ENCODE measurements around the gene CUX1.

The CUX1 gene

DNA sequence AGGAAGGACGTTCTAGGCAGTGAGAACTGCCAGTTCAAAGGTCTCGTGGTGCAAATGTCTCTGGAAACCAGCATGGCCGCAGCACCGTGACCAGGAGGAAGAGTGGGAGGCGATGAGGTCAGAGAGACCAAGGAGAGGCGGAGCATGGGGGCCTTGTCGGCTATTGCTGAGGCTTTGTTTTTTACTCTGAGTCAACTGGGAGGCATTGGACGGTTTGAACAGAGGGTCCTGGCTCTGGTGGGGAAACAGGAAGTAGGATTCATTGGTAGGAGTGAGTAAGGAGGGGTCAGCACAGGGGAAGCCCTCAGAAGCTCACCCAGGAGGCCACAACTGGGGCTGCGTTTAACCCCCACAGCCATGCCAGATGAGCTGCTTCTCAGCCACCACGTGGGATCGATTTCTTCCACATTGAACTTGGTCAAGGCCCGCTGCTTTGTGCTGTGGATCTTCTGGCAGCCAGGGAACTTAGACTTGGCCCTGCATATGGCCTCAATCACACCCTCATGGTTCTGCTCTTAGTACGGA lies 447.0 kb downstream of the CUX1 start:
- no peaks in the 10 kb centered on the region for H3K27me3 Mint-ChIP-seq
- peaks cover 9% of the 10 kb centered on the region for H3K4me1 Mint-ChIP-seq (ENCODE audit: low read depth)
- H3K36me3 Mint-ChIP-seq (ENCODE audit: low read depth), result no peaks in the 10 kb centered on the region
- intact Hi-C loops (cut with micrococcal nuclease), result no loop called here
- peak overlapping the region; percentile 23 for H3K27ac Mint-ChIP-seq
- no peaks in the 10 kb centered on the region for H3K9me3 Mint-ChIP-seq
- H3K4me3 Mint-ChIP-seq, result no peak overlapping the region

GRCh38 chr7:102266541-102266940 lies 449.1 kb downstream of the CUX1 start:
- Mint-ChIP-seq H3K36me3 (ENCODE audit: low read depth) (no peaks in the 10 kb centered on the region), H3K27me3 (no peaks in the 10 kb centered on the region), H3K9me3 (no peaks in the 10 kb centered on the region), H3K4me3 (no peak overlapping the region), H3K27ac (no peak overlapping the region), H3K4me1 (ENCODE audit: low read depth) (peaks cover 9% of the 10 kb centered on the region)
- intact Hi-C loops (cut with micrococcal nuclease), result no loop called here

DNA sequence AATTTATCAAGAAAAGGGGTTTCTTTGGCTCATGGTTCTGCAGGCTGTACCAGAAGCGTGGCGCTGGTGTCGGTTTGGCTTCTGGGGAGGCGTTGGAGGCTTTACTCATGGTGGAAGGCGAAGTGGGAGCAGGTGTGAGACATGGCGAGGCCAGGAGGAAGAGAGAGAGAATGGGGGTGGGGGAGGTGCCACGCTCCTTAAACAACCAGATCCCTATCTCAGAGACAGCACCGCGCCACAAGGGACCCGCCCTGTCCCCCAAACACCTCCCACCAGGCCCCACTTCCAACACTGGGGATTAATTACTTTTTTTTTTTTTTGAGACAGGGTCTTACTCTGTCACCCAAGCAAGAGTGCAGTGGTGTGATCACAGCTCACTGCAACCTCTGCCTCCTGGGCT lies 451.2 kb downstream of the CUX1 start:
- Mint-ChIP-seq H3K4me1 (ENCODE audit: low read depth) (peaks cover 13% of the 10 kb centered on the region), H3K27ac (no peak overlapping the region), H3K9me3 (no peaks in the 10 kb centered on the region), H3K27me3 (no peaks in the 10 kb centered on the region), H3K4me3 (no peak overlapping the region), H3K36me3 (ENCODE audit: low read depth) (no peaks in the 10 kb centered on the region)
- intact Hi-C loops (cut with micrococcal nuclease), result no loop called here

DNA sequence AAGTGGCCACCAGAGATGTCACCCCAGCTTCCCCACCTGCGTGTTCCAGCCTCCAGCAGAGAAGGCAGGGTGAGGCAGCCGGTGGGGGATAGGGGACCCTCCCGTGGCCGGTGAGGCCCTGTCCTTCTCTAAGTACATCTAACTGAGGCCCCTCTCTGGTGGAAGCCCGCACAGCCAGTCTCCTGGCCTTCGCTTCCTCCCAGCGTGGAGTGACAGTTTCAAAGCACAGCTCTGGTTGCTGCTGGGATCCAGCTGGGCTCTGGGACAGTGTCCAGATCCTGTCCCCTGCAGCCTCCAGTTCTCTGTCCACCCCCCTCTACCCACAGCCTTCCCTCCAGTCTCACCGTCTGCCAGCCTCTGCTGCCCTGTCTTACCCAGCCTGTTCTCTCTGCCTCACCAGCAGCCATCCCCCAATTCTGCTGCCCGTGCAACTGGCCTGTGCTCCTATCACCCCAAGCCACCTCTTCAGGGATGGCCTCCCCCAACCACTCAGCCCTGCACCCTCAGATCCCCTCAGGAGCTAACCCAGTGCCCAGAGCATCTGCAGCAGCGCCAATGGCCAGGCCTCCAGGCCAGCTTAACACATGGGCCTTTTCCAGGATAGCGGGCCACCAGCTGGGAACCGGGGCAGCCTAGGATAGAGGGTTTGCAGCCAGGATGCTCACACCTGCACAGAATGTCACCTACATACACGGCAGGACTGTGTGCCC lies 452.9 kb downstream of the CUX1 start:
- Mint-ChIP-seq H3K4me1 (ENCODE audit: low read depth) (peaks cover 4% of the 10 kb centered on the region), H3K27me3 (no peaks in the 10 kb centered on the region)
- intact Hi-C loops (cut with micrococcal nuclease), result loop anchor here (5.0 kb wide), 1 partner anchor 668 kb away; no protein-coding TSS in a partner anchor

GRCh38 chr7:102271158-102271798 lies 453.9 kb downstream of the CUX1 start:
- H3K4me1 Mint-ChIP-seq (ENCODE audit: low read depth), result peaks cover 4% of the 10 kb centered on the region
- H3K4me3 Mint-ChIP-seq, result no peak overlapping the region
- no peaks in the 10 kb centered on the region for H3K36me3 Mint-ChIP-seq (ENCODE audit: low read depth)
- intact Hi-C loops (cut with micrococcal nuclease), result loop anchor here (5.0 kb wide), 1 partner anchor 669 kb away; no protein-coding TSS in a partner anchor
- H3K27me3 Mint-ChIP-seq, result no peaks in the 10 kb centered on the region
- no peak overlapping the region for H3K27ac Mint-ChIP-seq
- no peaks in the 10 kb centered on the region for H3K9me3 Mint-ChIP-seq

More for the DNA sequence above, 452.9 kb downstream of the CUX1 start:
- Mint-ChIP-seq H3K4me3 (no peak overlapping the region), H3K36me3 (ENCODE audit: low read depth) (no peaks in the 10 kb centered on the region), H3K9me3 (no peaks in the 10 kb centered on the region), H3K27ac (no peak overlapping the region)

DNA sequence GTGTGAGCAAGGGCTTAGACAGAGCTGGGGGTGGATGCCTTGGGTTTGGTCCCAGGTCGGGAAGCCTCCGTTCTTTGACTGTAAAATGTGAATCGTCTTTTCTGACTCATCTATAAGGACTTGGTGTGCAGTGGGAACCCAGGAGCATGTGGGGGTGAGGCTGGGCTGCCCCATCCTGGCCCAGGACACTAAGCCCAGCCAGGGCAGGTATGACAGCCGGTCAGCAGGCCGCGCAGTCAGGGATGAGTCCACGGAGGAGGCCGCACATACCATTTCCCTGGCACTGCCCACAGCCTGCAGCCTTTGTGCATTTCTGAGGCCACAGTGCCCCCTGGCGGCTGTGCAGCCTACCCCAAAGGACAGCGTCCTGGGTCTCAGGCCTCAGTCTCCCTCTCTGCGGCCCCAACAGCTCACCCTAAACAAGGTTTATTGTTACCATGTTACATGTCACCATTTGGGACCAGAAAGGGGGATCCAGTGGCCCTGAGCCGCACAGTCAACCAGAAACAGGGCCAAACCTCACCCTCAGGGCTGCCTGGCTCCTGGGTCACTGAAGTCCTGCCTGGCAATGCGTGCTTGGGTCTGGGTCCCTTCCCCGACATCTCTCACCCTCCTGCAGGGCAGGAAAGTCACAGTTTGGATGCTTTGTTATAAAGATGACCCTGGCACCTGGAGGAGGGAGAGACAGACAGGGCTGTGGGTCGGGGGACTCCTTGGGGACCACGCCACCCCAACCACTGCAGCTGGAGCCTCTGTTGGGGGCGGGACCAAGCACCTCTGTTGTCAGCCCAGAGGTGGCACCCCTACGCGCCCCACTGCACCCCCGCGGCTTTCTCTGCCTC lies 454.9 kb downstream of the CUX1 start:
- Mint-ChIP-seq H3K4me1 (ENCODE audit: low read depth) (peaks cover 4% of the 10 kb centered on the region), H3K36me3 (ENCODE audit: low read depth) (no peaks in the 10 kb centered on the region), H3K27ac (no peak overlapping the region), H3K27me3 (no peaks in the 10 kb centered on the region), H3K9me3 (no peaks in the 10 kb centered on the region), H3K4me3 (no peak overlapping the region)
- intact Hi-C loops (cut with micrococcal nuclease), result loop anchor here (1.0 to 5.0 kb wide), 2 partner anchors 670 to 730 kb away; no protein-coding TSS in a partner anchor

- Mint-ChIP-seq H3K9me3 (no peaks in the 10 kb centered on the region), H3K27me3 (no peaks in the 10 kb centered on the region), H3K27ac (no peak overlapping the region), H3K4me3 (no peak overlapping the region), H3K4me1 (ENCODE audit: low read depth) (peaks cover 4% of the 10 kb centered on the region), H3K36me3 (ENCODE audit: low read depth) (no peaks in the 10 kb centered on the region)
- intact Hi-C loops (cut with micrococcal nuclease), result loop anchor here (1.0 to 5.0 kb wide), 2 partner anchors 671 to 731 kb away; no protein-coding TSS in a partner anchor
Measured at GRCh38 chr7:102272917-102273748, 455.7 kb downstream of the CUX1 start.

- Mint-ChIP-seq H3K4me3 (no peak overlapping the region), H3K36me3 (ENCODE audit: low read depth) (no peaks in the 10 kb centered on the region), H3K27ac (no peak overlapping the region), H3K27me3 (no peaks in the 10 kb centered on the region), H3K4me1 (ENCODE audit: low read depth) (peaks cover 5% of the 10 kb centered on the region), H3K9me3 (no peaks in the 10 kb centered on the region)
- intact Hi-C loops (cut with micrococcal nuclease), result loop anchor here (5.0 kb wide), 1 partner anchor 672 kb away; no protein-coding TSS in a partner anchor
Measured at GRCh38 chr7:102273749-102274712, 456.6 kb downstream of the CUX1 start.

GRCh38 chr7:102275123-102275703 lies 457.8 kb downstream of the CUX1 start:
- Mint-ChIP-seq H3K36me3 (ENCODE audit: low read depth) (no peaks in the 10 kb centered on the region), H3K4me3 (no peak overlapping the region), H3K27me3 (no peaks in the 10 kb centered on the region), H3K27ac (no peak overlapping the region), H3K4me1 (ENCODE audit: low read depth) (peaks cover 15% of the 10 kb centered on the region), H3K9me3 (no peaks in the 10 kb centered on the region)
- intact Hi-C loops (cut with micrococcal nuclease), result no loop called here

DNA sequence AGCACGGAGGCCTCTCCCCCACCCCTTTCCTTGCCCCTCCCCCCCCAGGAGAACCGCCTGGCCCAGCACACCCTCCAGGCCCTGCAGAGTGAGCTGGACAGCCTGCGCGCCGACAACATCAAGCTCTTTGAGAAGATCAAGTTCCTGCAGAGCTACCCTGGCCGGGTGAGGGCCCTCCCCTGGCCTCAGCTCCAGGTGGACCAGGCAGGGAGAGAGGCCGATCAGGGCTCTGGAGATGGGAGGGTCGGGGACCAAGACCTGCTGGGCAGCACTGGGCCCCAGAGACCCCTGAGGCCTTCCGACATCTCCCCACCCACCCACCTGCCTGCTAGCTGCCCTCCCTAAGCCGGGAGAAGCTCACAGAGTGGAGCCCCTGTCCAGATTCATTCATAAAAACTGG lies 460.5 kb downstream of the CUX1 start:
- no peaks in the 10 kb centered on the region for H3K27me3 Mint-ChIP-seq
- H3K27ac Mint-ChIP-seq, result no peak overlapping the region
- H3K4me3 Mint-ChIP-seq, result no peak overlapping the region
- H3K9me3 Mint-ChIP-seq, result no peaks in the 10 kb centered on the region
- no peaks in the 10 kb centered on the region for H3K36me3 Mint-ChIP-seq (ENCODE audit: low read depth)
- H3K4me1 Mint-ChIP-seq (ENCODE audit: low read depth), result peaks cover 10% of the 10 kb centered on the region
- intact Hi-C loops (cut with micrococcal nuclease), result no loop called here

DNA sequence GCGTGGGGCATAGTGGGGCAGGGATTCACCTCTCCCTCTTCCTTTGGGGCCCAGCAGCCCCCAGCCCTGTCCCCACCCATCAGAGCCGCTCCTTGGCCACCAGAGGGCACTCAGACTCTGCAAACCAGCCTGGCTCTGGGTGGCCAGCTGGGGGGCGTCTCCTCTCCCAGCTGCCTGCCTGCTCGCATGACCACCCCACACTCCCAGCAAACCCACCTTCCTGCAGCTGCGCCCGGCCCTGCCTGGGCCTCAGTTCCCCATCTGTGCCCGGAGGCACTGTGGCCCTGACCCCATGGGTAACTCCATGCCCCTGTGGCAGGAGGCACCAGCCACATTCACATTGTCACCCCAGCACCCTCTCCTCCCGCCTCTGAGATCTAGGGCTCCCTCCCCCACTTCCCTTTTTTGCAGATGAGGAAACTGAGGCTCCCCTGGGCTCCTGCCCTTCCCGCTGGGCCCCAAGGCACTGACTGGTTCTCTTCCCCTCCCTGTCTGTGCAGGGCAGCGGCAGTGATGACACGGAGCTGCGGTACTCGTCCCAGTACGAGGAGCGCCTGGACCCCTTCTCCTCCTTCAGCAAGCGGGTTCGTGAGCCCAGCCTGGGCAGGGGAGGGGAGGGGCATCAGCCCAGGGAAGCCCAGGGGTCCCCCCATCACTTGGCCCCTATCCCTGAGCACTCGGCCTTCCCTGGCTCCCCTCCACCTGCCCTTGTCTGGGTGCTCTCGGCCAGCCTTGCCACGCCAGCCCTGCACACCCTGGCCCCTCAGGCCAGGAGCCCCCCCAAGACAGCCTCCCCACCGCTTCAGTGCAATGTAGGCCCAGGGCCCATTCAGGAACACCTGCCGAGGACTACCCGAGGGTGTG lies 462.3 kb downstream of the CUX1 start:
- Mint-ChIP-seq H3K4me3 (peak overlapping the region; percentile 35), H3K9me3 (no peaks in the 10 kb centered on the region), H3K27me3 (peaks cover 3% of the 10 kb centered on the region), H3K4me1 (ENCODE audit: low read depth) (peaks cover 27% of the 10 kb centered on the region), H3K36me3 (ENCODE audit: low read depth) (no peaks in the 10 kb centered on the region), H3K27ac (no peak overlapping the region)
- intact Hi-C loops (cut with micrococcal nuclease), result loop anchor here (1.0 kb wide), 1 partner anchor 111 kb away; no protein-coding TSS in a partner anchor
